ENCODE measurements around the gene KCNJ11.

Gene KCNJ11

GRCh38 chr11:17353821-17354600 lies 34.4 kb downstream of the KCNJ11 start:
- no peak for DNase-seq

GRCh38 chr11:17352950-17353820 lies 35.3 kb downstream of the KCNJ11 start:
- peak; percentile 75 for DNase-seq

GRCh38 chr11:17351510-17352176 lies 36.8 kb downstream of the KCNJ11 start, which contains the start of gene NCR3LG1:
TSS of gene NCR3LG1 (plus strand) at chr11:17351800. CDS start at chr11:17351970, 170 bp downstream.
- peak; percentile 42 for DNase-seq

GRCh38 chr11:17351172-17351509 lies 37.3 kb downstream of the KCNJ11 start:
- DNase-seq: peak; percentile 4

- DNase-seq: no peak
Measured at GRCh38 chr11:17350455-17351171, 37.8 kb downstream of the KCNJ11 start.

GRCh38 chr11:17347676-17348075 lies 40.8 kb downstream of the KCNJ11 start:
- no peak for DNase-seq

- DNase-seq: peak; percentile 82
Measured at GRCh38 chr11:17343907-17344306, 44.6 kb downstream of the KCNJ11 start.

- peak; percentile 4 for DNase-seq
Measured at GRCh38 chr11:17343257-17343656, 45.2 kb downstream of the KCNJ11 start.

Data from fibroblast of skin of scalp (primary cell).